Islet of Langerhans (tissue), 1 donor: ENCODE measurements around the gene BOLA1.
"Not testable (repeated sequence)": the region's sequence is repeated elsewhere in the genome, so short reads cannot be mapped to it uniquely, and the experiment has no call there.

Source experiments
- FAIRE-seq: peaks from one replicate; lab custom pipeline; 2011; peaks lifted over from hg19 to GRCh38; lab: Jason Lieb, UNC

Gene BOLA1

DNA sequence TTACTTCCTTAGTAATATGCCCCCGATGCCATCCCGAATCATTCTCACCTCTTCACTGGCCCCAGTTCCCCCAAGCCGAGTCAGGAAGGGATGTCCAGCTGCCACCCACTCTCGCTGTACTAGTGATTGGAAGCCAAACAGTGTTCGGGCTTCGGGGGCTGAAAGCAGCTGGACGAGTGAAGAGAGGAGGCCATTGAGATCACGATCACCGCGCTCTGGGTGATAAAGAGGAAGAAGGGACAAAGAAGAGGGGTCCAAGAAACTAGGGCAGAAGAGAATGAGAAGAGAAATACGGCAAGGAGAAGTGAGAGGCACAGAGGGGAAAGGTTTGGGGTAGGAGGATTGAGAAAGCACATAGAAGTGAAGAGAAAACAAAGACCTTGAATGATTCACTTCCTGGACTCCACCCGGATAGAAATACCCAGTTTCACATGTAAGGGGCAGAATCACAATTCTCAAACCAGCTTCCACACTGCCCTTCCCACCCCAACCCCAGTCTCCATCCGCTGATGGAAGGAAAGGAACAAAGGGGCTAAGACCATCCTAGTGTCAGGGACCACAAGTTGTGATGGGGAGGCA lies 31.9 kb downstream of the BOLA1 start:
- no peak for FAIRE-seq

DNA sequence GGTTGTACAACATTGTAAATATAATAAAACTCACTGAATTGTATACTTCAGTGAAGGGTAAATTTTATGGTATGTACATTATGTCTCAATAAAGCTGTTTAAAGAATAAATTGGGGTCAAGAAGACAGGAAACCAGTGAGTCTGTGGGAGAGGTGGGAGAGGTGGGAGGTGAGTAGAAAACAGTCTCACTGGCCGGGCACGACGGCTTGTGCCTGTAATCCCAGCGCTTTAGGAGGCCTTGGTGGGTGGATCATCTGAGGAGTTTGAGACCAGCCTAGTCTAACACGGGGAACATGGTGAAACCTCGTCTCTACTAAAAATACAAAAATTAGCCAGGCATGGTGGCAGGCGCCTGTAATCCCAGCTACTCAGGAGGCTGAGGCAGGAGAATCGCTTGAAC lies 33.1 kb downstream of the BOLA1 start:
- no peak for FAIRE-seq

- no peak for FAIRE-seq
Observed at GRCh38 chr1:149933208-149933607, 33.8 kb downstream of the BOLA1 start.

- FAIRE-seq, result no peak
Observed at GRCh38 chr1:149934356-149934755, 35.0 kb downstream of the BOLA1 start.

GRCh38 chr1:149936170-149936991 lies 37.0 kb downstream of the BOLA1 start, which contains the start of gene MTMR11:
Gene MTMR11 (minus strand): TSS chr1:149936879. CDS start chr1:149936647, 232 bp downstream.
- FAIRE-seq, result no peak

DNA sequence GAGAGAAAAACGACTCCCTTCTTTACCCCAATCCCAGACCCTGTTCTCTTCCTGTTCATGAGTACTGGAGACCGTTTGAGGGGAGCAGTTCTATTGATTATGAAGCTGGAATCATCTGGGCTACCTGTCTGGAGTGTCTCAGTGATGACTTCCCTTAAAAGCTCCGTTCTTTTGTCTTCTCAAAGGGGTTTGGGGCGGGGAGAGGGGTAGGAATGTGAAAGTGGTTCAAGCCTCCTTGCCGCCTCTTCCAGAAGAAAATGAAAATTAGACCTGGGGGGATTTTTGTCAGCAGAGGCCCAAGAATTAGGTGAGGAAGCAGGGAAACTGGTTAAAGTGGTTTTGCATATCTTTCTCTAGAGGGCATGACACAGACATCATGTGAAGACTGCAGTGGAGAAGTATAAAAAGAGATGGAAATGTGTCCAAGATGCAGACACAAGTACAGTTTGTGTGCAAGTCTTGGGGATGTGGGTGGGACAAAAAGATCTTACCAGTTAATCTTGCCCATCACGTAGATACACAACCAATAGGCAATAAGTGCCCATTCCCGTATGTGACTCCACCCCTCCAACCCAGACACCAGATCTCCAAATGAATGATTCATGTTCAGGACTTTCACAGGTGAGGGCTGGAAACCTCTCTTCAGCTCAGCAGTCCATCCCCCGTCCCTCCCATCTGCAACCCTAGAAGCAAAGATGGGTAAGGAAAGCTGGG lies 37.8 kb downstream of the BOLA1 start:
- FAIRE-seq, result no peak

DNA sequence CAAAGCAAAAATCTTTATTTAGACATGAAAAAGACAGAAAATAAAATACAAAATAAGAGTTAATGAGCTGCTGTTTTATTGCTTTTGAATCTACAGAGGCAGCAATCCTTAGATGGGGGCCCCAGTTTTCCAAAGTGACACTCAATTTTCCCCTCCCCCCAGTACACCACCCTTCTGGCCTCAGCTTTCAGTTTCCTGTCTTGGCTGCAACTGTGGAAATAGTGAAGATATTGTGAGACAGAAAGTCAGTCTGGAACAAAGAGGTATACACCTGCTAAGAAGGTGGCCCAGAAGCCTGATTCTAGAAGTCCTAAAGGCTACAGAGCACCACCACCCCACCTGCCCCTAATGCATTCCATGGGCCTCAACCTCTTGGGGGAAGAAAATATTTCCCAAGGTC lies 38.4 kb downstream of the BOLA1 start:
- no peak for FAIRE-seq

DNA sequence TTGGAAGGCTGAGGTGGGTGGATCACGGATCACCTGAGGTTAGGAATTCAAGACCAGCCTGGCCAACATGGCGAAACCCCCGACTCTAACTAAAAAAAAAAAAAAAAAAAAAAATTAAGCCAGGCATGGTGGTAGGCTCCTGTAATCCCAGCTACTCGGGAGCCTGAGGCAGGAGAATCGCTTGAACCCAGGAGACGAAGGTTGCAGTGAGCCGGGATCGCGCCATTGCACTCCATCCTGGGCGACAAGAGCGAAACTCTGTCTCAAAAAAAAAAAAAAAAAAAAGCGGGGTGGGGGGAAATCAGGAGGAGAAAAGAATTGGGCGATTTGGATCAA lies 39.3 kb downstream of the BOLA1 start:
- FAIRE-seq, result not testable (repeated sequence)

DNA sequence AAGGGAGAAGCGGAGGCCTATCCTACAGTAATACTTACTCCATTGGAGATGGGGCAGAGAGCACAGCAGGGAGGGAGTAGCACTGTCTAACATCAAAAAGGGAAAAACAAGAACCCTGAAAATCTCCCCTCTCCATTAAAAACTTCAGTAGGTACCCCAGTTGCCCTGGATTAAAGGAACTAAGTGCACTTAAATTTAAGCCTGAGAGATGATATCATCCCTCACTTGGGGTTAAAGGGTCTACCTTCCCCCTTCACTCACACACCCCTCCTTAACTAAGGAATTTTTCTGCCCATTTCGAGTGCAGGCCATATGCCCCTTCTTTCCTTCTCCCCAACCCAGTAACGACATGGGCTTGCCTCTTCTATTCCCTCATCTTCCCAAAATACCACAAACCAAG lies 41.1 kb downstream of the BOLA1 start:
- no peak for FAIRE-seq

GRCh38 chr1:149942207-149942606 lies 42.8 kb downstream of the BOLA1 start:
- FAIRE-seq, result no peak

GRCh38 chr1:149942885-149943284 lies 43.5 kb downstream of the BOLA1 start:
- FAIRE-seq, result no peak

- FAIRE-seq, result no peak
Observed at GRCh38 chr1:149945206-149945605, 45.8 kb downstream of the BOLA1 start.

- no peak for FAIRE-seq
Observed at GRCh38 chr1:149949911-149950310, 50.5 kb downstream of the BOLA1 start.
